Mesodermal cell (in vitro differentiated cells): ENCODE results near the gene TOMM20. TPM values are rescaled to one million over a fixed set of nuclear protein-coding genes. Genes with fewer than 3 reads are reported as not detected.
"Not testable (repeated sequence)": the region's sequence is repeated elsewhere in the genome, so short reads cannot be mapped to it uniquely, and the experiment has no call there.

Experiments
- H3K27ac ChIP-seq: 2 replicates; pipeline ENCODE4 v1.7.0; 2013; ENCODE audit warnings: mild to moderate bottlenecking, low read depth, low read length, moderate library complexity; ENCODE audit not compliant: severe bottlenecking
- H3K36me3 ChIP-seq: 2 replicates; pipeline ENCODE4 v1.7.1; 2013; ENCODE audit warnings: mild to moderate bottlenecking, low read length, moderate library complexity; ENCODE audit not compliant: control insufficient read depth, insufficient read depth
- H3K4me1 ChIP-seq: one replicate; pipeline ENCODE4 v1.7.1; 2013; ENCODE audit warnings: mild to moderate bottlenecking, low read length; ENCODE audit not compliant: insufficient read depth, control insufficient read depth, poor library complexity, severe bottlenecking
- H3K4me3 ChIP-seq: 2 replicates; pipeline ENCODE4 v1.7.0; 2013; ENCODE audit warnings: low read length, control low read depth, mild to moderate bottlenecking; ENCODE audit not compliant: insufficient read depth, poor library complexity, severe bottlenecking; ENCODE audit errors: extremely low read depth
- H3K9me3 ChIP-seq: 2 replicates; pipeline ENCODE4 v1.7.1; 2013; ENCODE audit warnings: mild to moderate bottlenecking, low read length, moderate library complexity; ENCODE audit not compliant: control insufficient read depth
- WGBS, 2 experiments: methylation state at CpG; one replicate each; pipeline ENCODE4 v1.1.5; 2013; ENCODE audit warnings: missing lambda C conversion rate in 2 of 2; ENCODE audit not compliant: insufficient coverage in 2 of 2; 5-methylcytosine and 5-hydroxymethylcytosine counted together
- polyA plus RNA-seq, 2 experiments: library from polyadenylated mRNA; stranded (reverse); fragments of 50-300 nt; gene quantifications; one replicate each; pipeline ENCODE4 v1.2.3, GENCODE V29; 2013

The TOMM20 gene
- 213 TPM for polyA plus RNA-seq (2013, experiment 1 of 2)
- 201 TPM for polyA plus RNA-seq (2013, experiment 2 of 2)

DNA sequence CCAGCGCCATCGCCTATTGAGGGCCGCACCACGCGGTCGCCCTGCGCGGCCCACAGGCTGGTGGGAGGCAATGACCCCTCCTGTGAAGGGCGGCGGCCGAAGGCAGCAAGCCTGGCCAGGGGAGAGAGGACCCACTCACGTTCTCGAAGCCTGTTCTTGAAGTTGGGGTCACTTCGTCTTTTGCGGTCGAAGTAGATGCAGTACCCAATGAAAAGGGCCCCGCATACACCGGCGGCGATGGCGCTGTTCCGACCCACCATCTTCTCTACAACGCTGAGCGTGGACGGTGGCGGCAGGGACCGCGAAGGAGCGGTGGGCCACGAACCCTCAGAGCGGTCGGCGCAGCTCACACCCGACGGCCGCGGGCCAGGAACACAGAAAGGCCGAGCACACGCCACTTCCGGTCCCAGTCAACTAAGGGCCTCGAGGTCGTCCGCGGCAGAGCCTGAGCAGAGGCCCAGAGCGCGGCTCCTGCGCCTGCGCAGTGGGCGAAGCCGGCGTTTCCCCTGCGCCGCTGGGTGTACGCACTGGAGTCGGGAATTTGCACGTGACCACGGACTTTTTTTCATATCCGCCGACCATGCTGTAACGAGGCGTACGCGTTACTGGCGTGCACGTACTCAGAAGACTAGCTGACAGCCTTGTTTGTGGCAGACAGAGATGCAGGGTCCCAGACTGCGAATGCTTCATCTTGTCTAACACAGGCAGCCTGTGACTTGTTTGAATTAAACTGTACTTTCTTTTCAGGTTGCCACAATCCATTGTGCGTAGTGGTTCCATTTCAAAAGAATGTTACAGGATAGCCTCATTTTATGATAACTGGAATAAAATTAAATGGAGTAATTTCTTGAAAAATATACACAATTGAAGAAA is at the start of gene TOMM20:
TSS of gene TOMM20 (minus strand) at position 382 of the 873 bp plus-strand sequence. CDS start at position 260, 122 bp downstream.
- H3K36me3 ChIP-seq = peaks cover 58% of the 10 kb centered on the region
- WGBS, 2 experiments = 1% methylated on average over 55 to 57 of the region's 67 CpGs
- peak within 1 kb of the TSS; percentile 98 for H3K27ac ChIP-seq

DNA sequence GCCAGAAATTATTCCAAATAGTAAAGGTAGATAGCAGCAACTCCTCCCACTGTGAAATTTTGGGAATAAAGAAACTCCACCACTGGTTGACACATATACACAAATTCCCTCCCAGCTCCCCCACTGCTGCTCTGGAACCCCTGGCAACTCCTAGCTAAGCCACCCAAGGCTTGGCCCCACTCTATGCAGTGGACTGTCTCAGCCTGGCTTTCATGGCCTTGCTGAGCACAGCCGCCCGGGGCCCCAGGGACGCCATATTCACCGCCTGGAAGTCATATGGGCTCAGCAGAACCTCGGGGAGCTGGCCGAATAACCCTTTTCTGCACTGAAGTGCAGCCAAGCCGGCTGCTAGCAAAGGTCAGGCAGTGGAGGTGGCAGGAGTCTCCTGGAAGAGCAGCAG is 47.8 kb upstream of the TOMM20 start:
- Histone ChIP-seq H3K36me3 (peaks cover 66% of the 10 kb centered on the region), H3K27ac (no peak overlapping the region), H3K4me3 (no peak overlapping the region), H3K9me3 (no peaks in the 10 kb centered on the region), H3K4me1 (no peaks in the 10 kb centered on the region)
- 94 to 100% methylated on average over 6 of the region's 7 CpGs for WGBS, 2 experiments

More for the DNA sequence above, at the start of gene TOMM20:
- peaks cover 4% of the 10 kb centered on the region for H3K4me1 ChIP-seq
- H3K9me3 ChIP-seq = no peaks in the 10 kb centered on the region
- peak within 1 kb of the TSS; percentile 87 for H3K4me3 ChIP-seq

DNA sequence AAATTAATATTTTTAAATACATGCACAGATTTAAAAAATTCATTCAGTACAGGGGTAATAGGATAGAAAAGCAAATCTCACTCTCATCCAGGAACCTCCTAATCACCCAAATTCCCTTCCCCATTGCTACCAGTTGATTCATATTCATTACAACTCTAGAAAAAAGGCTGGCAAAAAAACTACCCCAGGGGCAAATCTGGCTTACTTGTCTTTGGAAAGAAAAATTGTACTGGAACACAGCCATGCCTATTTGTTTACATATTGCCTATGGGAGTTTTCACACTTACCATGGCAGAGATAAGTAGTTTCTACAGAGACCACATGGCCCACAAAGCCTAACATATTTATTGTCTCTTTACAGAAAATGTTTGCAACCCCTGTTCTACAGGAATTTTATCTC is 41.3 kb upstream of the TOMM20 start:
- Histone ChIP-seq H3K4me3 (no peak overlapping the region), H3K4me1 (no peaks in the 10 kb centered on the region), H3K27ac (no peak overlapping the region), H3K36me3 (peaks cover 74% of the 10 kb centered on the region), H3K9me3 (no peaks in the 10 kb centered on the region)

DNA sequence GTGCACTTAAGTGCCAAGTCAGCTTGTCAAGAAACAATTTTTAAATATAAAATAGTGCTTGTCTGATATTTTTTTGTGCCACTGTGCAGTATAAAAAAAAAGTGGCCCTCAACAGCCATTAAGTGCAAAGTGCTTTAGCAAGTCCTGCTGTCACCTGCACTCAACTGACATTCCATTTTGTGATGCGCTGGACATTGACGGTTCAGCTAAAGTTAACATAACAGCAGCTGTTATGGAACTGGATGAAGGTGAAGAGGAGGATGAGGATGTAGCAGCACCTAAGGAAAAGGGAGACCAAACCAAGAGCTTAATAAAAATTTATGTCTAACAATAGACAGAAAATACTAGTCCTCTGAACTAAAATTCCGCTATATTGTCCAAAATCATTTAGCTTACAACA is 39.7 kb upstream of the TOMM20 start:
- H3K4me3 ChIP-seq = no peak overlapping the region
- no peak overlapping the region for H3K27ac ChIP-seq
- peaks cover 61% of the 10 kb centered on the region for H3K36me3 ChIP-seq
- H3K9me3 ChIP-seq = no peaks in the 10 kb centered on the region
- 100% methylated on average over 1 of the region's 3 CpGs; no CpG with 5 or more reads in 1 of the 2 experiments for WGBS, 2 experiments
- no peaks in the 10 kb centered on the region for H3K4me1 ChIP-seq

DNA sequence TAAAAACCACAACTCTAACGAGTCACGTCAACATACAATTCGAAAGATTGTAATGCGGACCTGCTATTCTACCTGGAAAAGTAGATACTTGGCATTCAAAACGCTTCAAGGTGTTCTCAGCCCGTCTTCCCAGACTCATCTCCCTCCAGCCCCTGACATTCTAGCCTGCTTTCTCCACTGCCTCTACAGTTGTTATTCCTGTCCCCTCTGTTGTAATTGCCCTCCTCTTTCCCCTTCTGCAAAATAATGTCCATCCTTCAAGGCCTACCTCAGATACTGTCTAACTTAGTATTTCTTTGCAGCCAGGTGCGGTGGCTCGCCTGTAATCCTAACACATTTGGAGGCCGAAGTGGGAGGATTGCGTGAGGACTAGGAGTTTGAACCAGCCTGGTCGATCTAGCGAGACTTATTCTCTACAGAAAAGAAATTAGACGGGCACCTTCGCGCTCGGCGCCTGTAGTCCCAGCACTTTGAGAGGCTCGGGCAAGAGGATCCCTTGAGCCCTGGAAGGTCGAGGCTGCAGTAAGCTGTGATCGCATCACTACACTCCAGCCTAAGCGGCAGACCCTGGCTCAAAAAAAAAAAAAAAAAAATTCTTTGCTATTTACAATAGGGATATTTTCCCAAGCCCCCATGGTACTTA is 33.2 kb upstream of the TOMM20 start:
- Histone ChIP-seq H3K4me3 (peak overlapping the region; percentile 80), H3K4me1 (no peaks in the 10 kb centered on the region), H3K27ac (peak overlapping the region; percentile 80), H3K9me3 (no peaks in the 10 kb centered on the region), H3K36me3 (peaks cover 45% of the 10 kb centered on the region)
- WGBS, 2 experiments = 64 to 68% methylated on average over 17 to 18 of the region's 21 CpGs

DNA sequence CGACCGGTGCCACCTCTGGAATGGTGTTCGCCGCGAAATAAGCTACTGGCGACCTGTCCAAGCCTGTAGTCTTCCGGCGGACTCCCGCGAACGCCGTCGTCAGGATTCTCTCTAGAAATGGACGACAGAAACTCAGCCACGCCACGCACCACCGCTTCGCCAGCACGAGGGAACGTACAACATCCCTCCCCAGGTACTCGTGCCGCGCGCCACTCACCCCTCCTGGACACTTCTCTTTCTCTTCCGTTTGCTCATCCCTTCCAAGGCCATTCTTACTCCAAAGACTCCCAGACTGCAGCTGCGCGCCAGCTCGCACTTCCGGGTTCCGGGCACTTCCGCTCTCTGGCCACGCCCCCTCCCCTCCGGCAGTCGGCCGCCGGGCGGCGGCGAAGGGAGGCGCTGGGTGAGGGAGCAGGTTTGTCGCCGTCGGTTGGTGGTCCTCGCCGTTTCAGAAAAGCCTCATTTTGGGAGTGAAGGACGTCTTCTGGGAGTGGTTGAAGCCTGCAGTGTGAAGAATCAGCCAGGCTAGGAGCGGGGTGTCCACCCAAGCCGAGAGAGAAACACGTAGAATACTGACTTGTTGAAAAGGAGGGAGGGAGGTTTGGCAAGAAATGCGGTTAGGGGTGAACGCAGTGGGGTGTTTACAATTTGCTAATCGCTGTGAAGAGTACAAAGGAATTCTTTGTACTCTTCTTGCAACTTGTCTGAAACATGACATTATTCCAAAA is 32.5 kb upstream of the TOMM20 start, which contains the start of gene RBM34:
TSS of gene RBM34 (minus strand) at position 294 of the 728 bp plus-strand sequence. CDS start at position 270, 24 bp downstream.
- Histone ChIP-seq H3K27ac (peak within 1 kb of the TSS; percentile 80), H3K4me3 (peak within 1 kb of the TSS; percentile 80), H3K36me3 (peaks cover 47% of the 10 kb centered on the region), H3K9me3 (no peaks in the 10 kb centered on the region), H3K4me1 (no peaks in the 10 kb centered on the region)
- WGBS, 2 experiments = 0 to 1% methylated on average over 29 to 34 of the region's 52 CpGs

DNA sequence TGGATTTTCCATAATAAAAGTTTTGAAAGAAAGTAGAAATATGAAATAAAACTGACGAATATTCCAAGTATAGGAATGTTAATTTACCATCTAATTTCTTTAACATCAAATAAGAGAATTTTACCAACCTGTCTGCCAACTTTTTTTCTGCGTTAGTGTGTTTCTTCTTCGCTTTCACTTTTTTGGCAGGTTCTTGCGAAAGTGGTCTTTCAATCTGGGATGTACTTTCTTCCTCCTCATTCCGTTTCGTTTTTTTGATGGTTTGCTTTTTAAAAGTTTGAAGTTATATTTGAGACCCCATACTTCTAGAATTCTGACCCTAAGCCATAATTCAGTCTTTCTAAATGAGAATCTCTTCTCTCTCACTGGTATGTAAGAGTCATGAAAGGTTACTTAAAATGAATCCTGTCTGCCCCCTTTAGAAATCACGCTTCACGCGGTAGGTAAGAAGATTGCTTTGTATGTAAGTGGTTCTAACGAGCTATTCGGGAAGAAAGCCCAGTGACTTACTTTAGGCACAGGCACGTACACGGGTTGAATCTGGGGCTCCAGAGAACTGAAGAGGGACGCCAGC is 31.8 kb upstream of the TOMM20 start:
- Histone ChIP-seq H3K27ac (peak overlapping the region; percentile 80), H3K36me3 (peaks cover 45% of the 10 kb centered on the region), H3K9me3 (no peaks in the 10 kb centered on the region), H3K4me1 (no peaks in the 10 kb centered on the region), H3K4me3 (peak overlapping the region; percentile 80)
- 12 to 25% methylated on average over 8 to 10 of the region's 14 CpGs for WGBS, 2 experiments

DNA sequence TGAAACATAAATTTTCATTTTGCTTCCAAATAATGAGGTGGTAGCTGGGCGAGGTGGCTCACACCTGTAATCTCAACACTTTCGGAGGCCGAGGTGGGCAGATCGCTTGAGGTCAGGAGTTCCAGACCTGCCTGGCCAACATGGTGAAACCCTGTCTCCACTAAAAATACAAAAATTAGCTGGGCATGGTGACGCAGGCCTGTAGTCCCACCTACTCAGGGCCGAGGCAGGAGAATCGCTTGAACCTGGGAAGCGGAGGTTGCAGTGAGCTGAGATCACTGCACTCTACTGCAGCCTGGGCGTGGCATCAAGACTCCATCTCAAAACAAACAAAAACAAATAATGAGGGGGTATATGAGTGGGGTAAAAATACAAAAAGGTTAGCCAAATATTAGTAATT is 31.3 kb upstream of the TOMM20 start:
- WGBS, 2 experiments = 100% methylated on average over 1 to 6 of the region's 9 CpGs
- Histone ChIP-seq H3K4me3 (peak overlapping the region; percentile 80), H3K36me3 (peaks cover 50% of the 10 kb centered on the region)
- H3K9me3 ChIP-seq, H3K4me1 ChIP-seq, H3K27ac ChIP-seq: not testable (repeated sequence)

DNA sequence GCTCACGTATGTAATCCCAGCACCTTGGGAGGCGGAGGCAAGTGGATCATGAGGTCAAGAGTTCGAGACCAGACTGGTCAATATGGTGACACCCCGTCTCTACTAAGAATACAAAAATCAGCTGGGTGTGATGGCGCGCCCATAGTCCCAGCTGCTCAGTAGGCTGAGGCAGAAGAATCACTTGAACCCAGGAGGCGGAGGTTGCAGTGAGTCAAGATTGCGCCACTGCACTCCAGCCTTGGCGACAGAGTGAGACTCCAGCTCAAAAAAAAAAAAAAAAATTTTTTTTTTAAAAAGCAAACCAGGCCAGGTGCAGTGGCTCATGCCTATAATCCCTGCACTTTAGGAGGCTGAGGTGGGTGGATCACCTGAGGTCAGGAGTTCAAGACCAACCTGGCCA is 30.6 kb upstream of the TOMM20 start:
- peaks cover 56% of the 10 kb centered on the region for H3K36me3 ChIP-seq
- H3K27ac ChIP-seq, H3K4me3 ChIP-seq, H3K9me3 ChIP-seq, H3K4me1 ChIP-seq: not testable (repeated sequence)
- 85 to 89% methylated on average over 6 to 7 of the region's 9 CpGs for WGBS, 2 experiments

DNA sequence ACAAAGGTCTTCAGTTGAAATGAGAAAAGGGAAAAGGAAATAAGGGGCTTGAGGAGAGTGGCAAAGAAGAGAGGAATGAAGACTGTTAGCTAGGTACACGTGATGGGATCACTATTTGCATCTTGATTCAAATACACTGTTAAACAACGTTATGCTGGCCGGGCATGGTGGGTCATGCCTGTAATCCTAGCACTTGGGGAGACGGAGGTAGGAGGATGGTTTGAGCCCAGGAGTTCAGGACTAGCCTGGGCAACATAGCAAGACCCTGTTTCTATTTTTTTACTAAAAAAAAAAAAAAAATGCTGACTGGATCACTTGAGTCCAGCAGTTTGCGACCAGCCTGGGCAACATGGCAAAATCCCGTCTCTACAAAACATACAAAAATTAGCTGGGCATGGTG is 30.0 kb upstream of the TOMM20 start:
- Histone ChIP-seq H3K27ac (no peak overlapping the region), H3K4me3 (no peak overlapping the region), H3K9me3 (no peaks in the 10 kb centered on the region), H3K36me3 (peaks cover 62% of the 10 kb centered on the region), H3K4me1 (no peaks in the 10 kb centered on the region)
- 100% methylated on average over 1 to 4 of the region's 6 CpGs for WGBS, 2 experiments
